Stimulated activated CD4-positive, alpha-beta T cell treated with anti-CD3 and anti-CD28 coated beads, Interleukin-15, amount 100 ng/mL, for 48 hours (primary cell): ENCODE results near the gene CRYAA.

ENCODE experiments used
- DNase-seq, 2 donors: peaks; one replicate each; pipeline ENCODE4 v3.0.0-alpha.2; 2020; ENCODE audit warnings: low read depth in 2 of 2

CRYAA gene

GRCh38 chr21:43203591-43203990 lies 34.8 kb downstream of the CRYAA start:
- DNase-seq: no peak

- DNase-seq: no peak
These were observed 35.8 kb downstream of the CRYAA start for GRCh38 chr21:43204638-43205037.

GRCh38 chr21:43206231-43207042 lies 37.6 kb downstream of the CRYAA start:
- DNase-seq: no peak

DNA sequence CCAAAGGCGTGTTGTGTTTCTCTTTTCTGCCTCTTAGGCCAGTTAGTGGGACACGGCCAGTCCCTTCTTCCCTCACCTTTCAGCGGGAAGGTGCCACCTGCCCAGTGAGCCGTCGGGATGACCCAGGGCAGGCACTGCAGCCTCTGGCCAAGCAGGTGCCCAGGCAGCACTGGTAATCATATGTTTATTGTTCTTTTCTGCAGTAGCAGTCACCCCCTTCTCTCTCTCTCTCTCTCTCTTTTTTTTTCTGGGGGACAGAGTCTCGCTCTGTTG lies 38.2 kb downstream of the CRYAA start:
- DNase-seq: no peak

DNA sequence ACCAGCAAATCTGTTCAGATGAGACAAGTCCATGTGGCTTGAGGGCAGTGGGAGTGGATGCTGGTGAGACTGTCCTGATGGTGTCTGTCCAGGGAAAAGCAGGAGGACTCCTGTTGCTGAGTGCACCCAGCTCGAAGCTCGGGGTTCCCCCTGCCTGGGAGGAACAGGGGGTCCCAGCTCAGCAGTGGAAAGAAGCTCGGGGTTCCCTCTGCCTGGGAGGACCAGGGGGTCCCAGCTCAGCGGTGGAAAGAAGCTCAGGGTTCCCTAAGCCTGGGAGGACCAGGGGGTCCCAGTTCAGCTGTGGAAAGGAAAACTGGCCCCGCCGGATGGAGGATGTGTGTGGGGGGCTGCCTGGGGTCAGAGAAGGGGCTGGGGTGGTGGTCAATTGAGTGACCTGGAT lies 39.1 kb downstream of the CRYAA start:
- no peak for DNase-seq

DNA sequence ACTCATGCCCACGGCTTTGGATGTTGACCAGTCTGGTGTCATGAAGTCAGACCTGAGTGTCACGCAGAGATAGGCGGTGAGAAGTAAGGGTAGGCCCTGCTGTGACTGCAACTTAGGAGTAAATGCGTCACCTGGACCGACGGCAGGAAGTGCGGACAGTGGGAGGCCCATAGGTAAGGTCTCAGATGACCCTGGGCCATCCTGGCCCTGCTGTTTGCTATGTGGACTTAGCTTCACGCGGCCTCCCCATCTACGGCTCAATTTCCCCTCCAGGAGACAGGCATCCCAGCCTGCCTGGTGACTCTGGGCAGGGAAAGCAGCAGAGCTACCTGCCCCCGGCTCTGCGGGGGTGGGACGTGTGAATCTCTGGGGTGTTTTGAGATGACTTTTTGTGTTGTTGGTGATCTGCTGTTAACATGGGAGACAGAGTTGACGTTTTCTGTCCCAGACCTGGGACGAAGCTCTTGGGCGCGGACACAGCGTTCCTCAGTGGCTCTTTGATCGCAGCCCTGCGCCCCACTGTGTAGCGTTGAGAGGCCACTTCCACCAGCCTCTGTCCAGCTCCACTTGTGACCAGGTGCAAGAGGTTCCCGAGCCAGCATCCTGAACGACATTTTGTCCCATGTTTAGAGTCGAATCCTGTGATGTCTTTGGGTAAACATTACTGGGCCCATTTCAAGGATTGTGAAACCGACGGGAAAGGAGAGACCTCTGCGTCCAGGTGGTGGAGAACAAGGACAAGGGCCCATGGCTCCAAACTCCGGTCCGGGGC lies 39.9 kb downstream of the CRYAA start:
- DNase-seq: no peak

GRCh38 chr21:43209575-43210453 lies 41.0 kb downstream of the CRYAA start:
- DNase-seq: no peak

DNA sequence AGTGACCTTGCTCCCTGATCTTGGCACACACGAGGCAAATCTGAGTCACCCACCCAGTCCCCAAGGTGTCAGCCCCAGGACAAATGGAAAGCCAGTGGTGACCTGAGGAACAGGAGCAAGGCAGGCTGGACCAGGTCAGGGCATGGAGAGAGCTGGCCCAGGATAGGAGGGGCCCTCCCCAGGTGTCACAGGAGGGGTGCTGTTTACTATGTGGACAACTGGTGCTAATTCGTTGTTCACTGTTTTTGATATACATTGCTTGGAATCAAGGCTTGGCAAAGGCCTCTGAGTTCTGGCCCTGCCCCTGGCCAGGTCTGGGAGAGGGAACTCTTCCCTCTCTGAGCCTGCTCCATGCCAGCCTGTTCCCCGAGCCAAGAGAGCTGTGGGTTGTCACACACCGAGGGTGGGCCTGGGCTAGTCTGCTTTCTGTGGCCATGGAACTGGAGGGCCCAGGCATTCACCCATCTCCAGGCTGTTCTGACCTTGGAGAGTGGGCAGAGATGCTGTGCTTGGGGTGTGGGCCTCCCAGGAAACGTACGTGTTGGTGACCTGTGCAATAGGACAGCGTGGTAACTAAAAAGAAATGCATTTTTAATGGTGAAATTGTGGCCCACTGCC lies 41.8 kb downstream of the CRYAA start:
- no peak for DNase-seq

DNA sequence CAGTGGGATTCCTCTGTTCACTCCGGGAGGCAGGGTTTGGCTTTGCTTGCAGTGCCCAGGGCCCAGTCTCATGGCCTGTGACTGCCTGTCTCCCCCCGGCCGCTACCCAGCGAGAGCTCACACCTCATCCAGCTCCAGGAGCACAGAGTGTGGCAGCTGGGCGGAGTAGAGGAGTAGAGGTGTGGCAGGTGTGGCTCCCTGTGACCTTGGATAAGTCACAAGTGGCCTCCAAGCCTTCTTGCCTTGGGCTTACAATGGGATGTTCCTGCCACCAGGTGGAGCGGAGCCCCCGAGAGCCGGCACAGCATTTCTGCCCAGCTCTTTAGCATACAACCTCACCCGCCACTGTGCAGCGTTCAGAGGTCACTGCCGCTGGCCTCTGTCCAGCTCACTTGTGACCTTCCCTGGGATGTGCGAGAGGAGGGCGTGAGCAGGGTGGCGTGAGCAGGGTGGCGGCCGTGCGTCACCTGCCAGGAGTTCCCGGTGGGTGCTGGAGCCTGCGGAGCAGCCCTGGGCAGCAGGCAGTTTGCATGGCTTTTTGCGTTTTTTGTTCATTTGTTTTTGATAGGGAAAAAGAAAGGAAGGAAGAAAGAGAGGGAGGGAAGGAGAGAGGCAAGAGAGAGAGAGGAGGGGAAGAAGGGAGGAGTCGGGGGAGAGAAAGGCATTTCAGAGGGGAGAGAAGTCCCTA lies 42.4 kb downstream of the CRYAA start:
- DNase-seq: no peak

GRCh38 chr21:43211760-43212115 lies 42.9 kb downstream of the CRYAA start:
- DNase-seq: no peak
